SK-N-SH treated with all-trans-retinoic acid at 6 μM for 48 hours (cell line): Measurements from ENCODE around the gene CALN1.

Experiments
- ATAC-seq: fragments of 200-7000 bp; cut with Tn5 transposase; 3 replicates; pipeline ENCODE4 v1.9.1; 2020; ENCODE audit warnings: mild to moderate bottlenecking, moderate library complexity
- ARNTL ChIP-seq: fragments of 450-650 bp; formaldehyde crosslinking; IDR thresholded peaks from 2 replicates; pipeline ENCODE4 v1.5.0; 2020; ENCODE audit warnings: low read depth, mild to moderate bottlenecking, moderate library complexity, borderline replicate concordance
- CSRNP3 ChIP-seq: fragments of 250-450 bp; sonication (Bioruptor Pico); IDR thresholded peaks from 2 replicates; pipeline ENCODE4 v1.5.1; 2021; ENCODE audit warnings: mild to moderate bottlenecking, moderate library complexity
- PATZ1 ChIP-seq: fragments of 250-450 bp; sonication (Bioruptor Pico); IDR thresholded peaks from 2 replicates; pipeline ENCODE4 v1.8.0; 2020; ENCODE audit warnings: mild to moderate bottlenecking, moderate library complexity, borderline replicate concordance
- POU6F1 ChIP-seq: fragments of 250-450 bp; sonication (Bioruptor Pico); IDR thresholded peaks from 2 replicates; pipeline ENCODE4 v1.8.0; 2021; ENCODE audit warnings: low read depth, mild to moderate bottlenecking, moderate library complexity, borderline replicate concordance
- RARB ChIP-seq: fragments of 250-450 bp; sonication (Bioruptor Pico); IDR thresholded peaks from 2 replicates; pipeline ENCODE4 v1.8.0; 2021; ENCODE audit warnings: mild to moderate bottlenecking, moderate library complexity
- ZFP30 ChIP-seq: fragments of 450-650 bp; formaldehyde crosslinking; IDR thresholded peaks from 2 replicates; pipeline ENCODE4 v1.5.0; 2022; ENCODE audit warnings: mild to moderate bottlenecking, moderate library complexity
- ZNF565 ChIP-seq: fragments of 450-650 bp; formaldehyde crosslinking; conservative IDR thresholded peaks from 2 replicates; pipeline ENCODE4 v1.5.0; 2020; ENCODE audit warnings: low read depth, mild to moderate bottlenecking, moderate library complexity

Gene CALN1

GRCh38 chr7:71733107-71733870 lies 678.8 kb downstream of the CALN1 start (continued):
- TF ChIP-seq POU6F1 (CRISPR knock-in tag) (no peak), RARB (CRISPR knock-in tag) (no peak)
- TF ChIP-seq, all 23 proteins: peak for 0

- no peak for ATAC-seq
These were observed 680.4 kb downstream of the CALN1 start for GRCh38 chr7:71731740-71732139.

More at GRCh38 chr7:71731740-71732139, 680.4 kb downstream of the CALN1 start:
- TF ChIP-seq ARNTL (CRISPR knock-in tag) (no peak), PATZ1 (CRISPR knock-in tag) (no peak), CSRNP3 (CRISPR knock-in tag) (no peak), ZFP30 (CRISPR knock-in tag) (no peak), ZNF565 (CRISPR knock-in tag) (no peak)
